H9 (cell line): ENCODE measurements around the gene CHN1. TPM values are rescaled to one million over a fixed set of nuclear protein-coding genes. Genes with fewer than 3 reads are reported as not detected.

ENCODE experiments used
- DNase-seq: peaks from one replicate; pipeline ENCODE4 v3.0.0-alpha.2; 2017
- H2AFZ ChIP-seq: one replicate; pipeline ENCODE4 v1.6.1; 2013; ENCODE audit warnings: mild to moderate bottlenecking, low read length, control low read depth, moderate library complexity
- H2AK5ac ChIP-seq: 2 replicates; pipeline ENCODE4 v1.6.1; 2013; ENCODE audit warnings: low read length, control low read depth, mixed read lengths; ENCODE audit not compliant: insufficient read length
- H2BK120ac ChIP-seq: one replicate; pipeline ENCODE4 v1.6.1; 2013; ENCODE audit warnings: low read depth, mild to moderate bottlenecking, low read length, control low read depth, inconsistent platforms; ENCODE audit not compliant: poor library complexity, severe bottlenecking
- H2BK12ac ChIP-seq: 2 replicates; pipeline ENCODE4 v1.6.1; 2013; ENCODE audit warnings: low read length, control low read depth, mixed read lengths, low read depth; ENCODE audit not compliant: insufficient read length
- H2BK15ac ChIP-seq: 2 replicates; pipeline ENCODE4 v1.6.1; 2013; ENCODE audit warnings: low read depth, low read length, control low read depth
- H2BK20ac ChIP-seq: one replicate; pipeline ENCODE4 v1.6.1; 2013; ENCODE audit warnings: low read depth, mild to moderate bottlenecking, low read length, control low read depth, inconsistent platforms; ENCODE audit not compliant: poor library complexity, severe bottlenecking
- H2BK5ac ChIP-seq: 2 replicates; pipeline ENCODE4 v1.6.1; 2013; ENCODE audit warnings: low read length, control low read depth, mixed read lengths; ENCODE audit not compliant: insufficient read length
- H3K14ac ChIP-seq: 2 replicates; pipeline ENCODE4 v1.6.1; 2013; ENCODE audit warnings: low read length, control low read depth; ENCODE audit not compliant: insufficient read depth
- H3K18ac ChIP-seq: 2 replicates; pipeline ENCODE4 v1.6.1; 2013; ENCODE audit warnings: low read depth, mild to moderate bottlenecking, mixed read lengths, low read length, control low read depth; ENCODE audit not compliant: insufficient read length
- H3K23ac ChIP-seq: 2 replicates; pipeline ENCODE4 v1.6.1; 2013; ENCODE audit warnings: low read length, control low read depth, mixed read lengths, low read depth; ENCODE audit not compliant: insufficient read length
- H3K23me2 ChIP-seq: 2 replicates; pipeline ENCODE4 v1.6.1; 2013; ENCODE audit warnings: low read depth, mild to moderate bottlenecking, mixed read lengths, low read length, control low read depth; ENCODE audit not compliant: insufficient read length, poor library complexity, severe bottlenecking
- H3K27ac ChIP-seq: 2 replicates; pipeline ENCODE4 v1.5.1; 2013; ENCODE audit warnings: low read length, control low read depth, mixed read lengths, low read depth; ENCODE audit not compliant: insufficient read length
- H3K27me3 ChIP-seq: 2 replicates; pipeline ENCODE4 v1.6.1; 2013; ENCODE audit warnings: low read length, control low read depth, inconsistent platforms; ENCODE audit not compliant: insufficient read depth
- H3K4ac ChIP-seq: 2 replicates; pipeline ENCODE4 v1.6.1; 2013; ENCODE audit warnings: low read depth, mild to moderate bottlenecking, control low read depth, inconsistent platforms, low read length, moderate library complexity
- H3K4me1 ChIP-seq: 2 replicates; pipeline ENCODE4 v1.6.1; 2013; ENCODE audit warnings: low read length, control low read depth, inconsistent platforms; ENCODE audit not compliant: insufficient read depth
- H3K4me2 ChIP-seq: 2 replicates; pipeline ENCODE4 v1.6.1; 2013; ENCODE audit warnings: low read length, control low read depth, mixed read lengths; ENCODE audit not compliant: insufficient read length, insufficient read depth
- H3K56ac ChIP-seq: 2 replicates; pipeline ENCODE4 v1.6.1; 2013; ENCODE audit warnings: low read depth, mild to moderate bottlenecking, mixed read lengths, low read length, control low read depth; ENCODE audit not compliant: insufficient read length
- H3K79me1 ChIP-seq: 2 replicates; pipeline ENCODE4 v1.6.1; 2013; ENCODE audit warnings: low read depth, mild to moderate bottlenecking, moderate library complexity, low read length, control low read depth, inconsistent platforms; ENCODE audit not compliant: insufficient read depth, poor library complexity, severe bottlenecking
- H3K79me2 ChIP-seq: 2 replicates; pipeline ENCODE4 v1.6.1; 2013; ENCODE audit warnings: low read length, control low read depth, inconsistent platforms; ENCODE audit not compliant: insufficient read depth
- H3K9ac ChIP-seq: 2 replicates; pipeline ENCODE4 v1.6.1; 2013; ENCODE audit warnings: low read length, control low read depth, mixed read lengths; ENCODE audit not compliant: insufficient read length; ENCODE audit errors: extremely low read depth
- H3K9me3 ChIP-seq: one replicate; pipeline ENCODE4 v1.6.1; 2013; ENCODE audit warnings: low read depth, low read length, inconsistent platforms; ENCODE audit not compliant: control insufficient read depth
- H3T11ph ChIP-seq: one replicate; pipeline ENCODE4 v1.6.1; 2013; ENCODE audit warnings: mild to moderate bottlenecking, low read length, control low read depth, inconsistent platforms
- H4K20me1 ChIP-seq: one replicate; pipeline ENCODE4 v1.6.1; 2013; ENCODE audit not compliant: control insufficient read depth, insufficient read length, insufficient read depth
- H4K5ac ChIP-seq: 2 replicates; pipeline ENCODE4 v1.6.1; 2013; ENCODE audit warnings: low read depth, mild to moderate bottlenecking, mixed read lengths, low read length, control low read depth; ENCODE audit not compliant: insufficient read length
- H4K8ac ChIP-seq: replicated peaks from 2 replicates; pipeline ENCODE4 v1.6.1; 2013; ENCODE audit warnings: low read length, control low read depth, mixed read lengths, low read depth; ENCODE audit not compliant: insufficient read length
- H4K91ac ChIP-seq: 2 replicates; pipeline ENCODE4 v1.6.1; 2013; ENCODE audit warnings: low read depth, mild to moderate bottlenecking, moderate library complexity, mixed read lengths, low read length, control low read depth; ENCODE audit not compliant: insufficient read length
- H3K27ac Mint-ChIP-seq, 3 experiments: 2 replicates in 2 of 3; 3 replicates in 1 of 3; pipeline ENCODE4 v1.8.0; 2020 to 2021; ENCODE audit warnings: mixed read lengths in 3 of 3, mild to moderate bottlenecking in 1 of 3, moderate library complexity in 1 of 3
- H3K27me3 Mint-ChIP-seq: 2 replicates; pipeline ENCODE4 v1.8.0; 2021; ENCODE audit warnings: low read depth, mild to moderate bottlenecking, moderate library complexity, mixed read lengths
- H3K36me3 Mint-ChIP-seq, 3 experiments: 2 replicates in 2 of 3; 3 replicates in 1 of 3; pipeline ENCODE4 v1.8.0; 2020 to 2021; ENCODE audit warnings: low read depth in 3 of 3, mixed read lengths in 3 of 3; ENCODE audit not compliant: insufficient read depth in 1 of 3
- H3K4me1 Mint-ChIP-seq, 2 experiments: 2 replicates each; pipeline ENCODE4 v1.8.0; 2020; ENCODE audit warnings: mixed read lengths in 2 of 2
- H3K4me3 Mint-ChIP-seq, 2 experiments: 2 replicates in 1 of 2; 3 replicates in 1 of 2; pipeline ENCODE4 v1.8.0; 2020 to 2021; ENCODE audit warnings: mild to moderate bottlenecking in 2 of 2, mixed read lengths in 2 of 2, moderate library complexity in 1 of 2
- H3K9me3 Mint-ChIP-seq, 2 experiments: 2 replicates in 1 of 2; 3 replicates in 1 of 2; pipeline ENCODE4 v1.8.0; 2020; ENCODE audit warnings: mild to moderate bottlenecking in 2 of 2, mixed read lengths in 2 of 2, moderate library complexity in 1 of 2
- WGBS: extraction: QIAGEN DNeasy Blood & Tissue Kit; methylation state at CpG from one replicate; pipeline ENCODE4 v1.1.7; 2013; ENCODE audit warnings: missing lambda C conversion rate, low lambda C conversion rate, mixed read lengths; ENCODE audit not compliant: insufficient read length; ENCODE audit errors: extremely low coverage; 5-methylcytosine and 5-hydroxymethylcytosine counted together
- total RNA-seq: library from RNA; stranded (reverse); gene quantifications from 2 replicates; pipeline ENCODE4 v1.2.1, GENCODE V29; 2021
- TF ChIP-seq, protein P1 (sequence below): fragments of 200-600 bp; sonication (generic); conservative IDR thresholded peaks from 3 replicates; pipeline ENCODE4 v1.8.0; 2021; ENCODE audit warnings: antibody characterized with exemption, mild to moderate bottlenecking

The CHN1 gene
- total RNA-seq, 1 experiment from 2014 or later, result 33.9 TPM

DNA sequence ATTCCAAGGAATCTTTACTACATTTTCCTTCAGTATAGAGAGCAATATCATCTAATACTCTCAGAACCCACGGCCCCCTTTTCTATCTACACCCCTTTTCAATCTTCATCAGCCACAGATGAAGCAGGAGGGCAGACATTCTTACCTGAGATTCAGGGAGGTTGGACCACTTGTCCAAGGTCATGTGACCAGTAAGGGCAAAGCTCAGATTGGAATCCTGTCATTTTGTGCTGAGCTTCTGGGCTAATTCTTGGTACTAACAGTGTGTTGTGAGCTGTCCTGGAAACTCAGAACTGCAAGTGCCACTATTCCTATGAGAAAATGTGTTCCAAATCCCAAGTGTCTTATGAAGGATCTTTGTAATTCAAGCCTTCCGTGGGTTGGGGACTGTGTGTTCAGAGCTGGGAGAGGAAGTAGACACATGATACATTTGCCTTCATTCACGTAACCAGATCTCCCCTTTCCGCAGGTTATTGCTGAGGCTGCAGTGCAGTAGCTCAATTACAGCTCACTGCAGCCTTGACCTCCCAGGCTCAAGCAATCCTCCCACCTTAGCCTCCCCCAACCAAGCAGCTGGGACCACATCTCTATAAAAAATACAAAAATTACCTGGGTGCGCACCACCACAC lies 244.2 kb downstream of the CHN1 start:
- TF ChIP-seq, protein P1, sequence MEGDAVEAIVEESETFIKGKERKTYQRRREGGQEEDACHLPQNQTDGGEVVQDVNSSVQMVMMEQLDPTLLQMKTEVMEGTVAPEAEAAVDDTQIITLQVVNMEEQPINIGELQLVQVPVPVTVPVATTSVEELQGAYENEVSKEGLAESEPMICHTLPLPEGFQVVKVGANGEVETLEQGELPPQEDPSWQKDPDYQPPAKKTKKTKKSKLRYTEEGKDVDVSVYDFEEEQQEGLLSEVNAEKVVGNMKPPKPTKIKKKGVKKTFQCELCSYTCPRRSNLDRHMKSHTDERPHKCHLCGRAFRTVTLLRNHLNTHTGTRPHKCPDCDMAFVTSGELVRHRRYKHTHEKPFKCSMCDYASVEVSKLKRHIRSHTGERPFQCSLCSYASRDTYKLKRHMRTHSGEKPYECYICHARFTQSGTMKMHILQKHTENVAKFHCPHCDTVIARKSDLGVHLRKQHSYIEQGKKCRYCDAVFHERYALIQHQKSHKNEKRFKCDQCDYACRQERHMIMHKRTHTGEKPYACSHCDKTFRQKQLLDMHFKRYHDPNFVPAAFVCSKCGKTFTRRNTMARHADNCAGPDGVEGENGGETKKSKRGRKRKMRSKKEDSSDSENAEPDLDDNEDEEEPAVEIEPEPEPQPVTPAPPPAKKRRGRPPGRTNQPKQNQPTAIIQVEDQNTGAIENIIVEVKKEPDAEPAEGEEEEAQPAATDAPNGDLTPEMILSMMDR, result no peak
- Mint-ChIP-seq H3K4me1 (peaks cover 19 to 27% of the 10 kb centered on the region in 2 experiments), H3K4me3 (no peak overlapping the region)

More for the DNA sequence above, 244.2 kb downstream of the CHN1 start:
- no peaks in the 10 kb centered on the region for H3K9me3 Mint-ChIP-seq
- Histone ChIP-seq H3K56ac (no peak overlapping the region), H3K14ac (no peak overlapping the region), H4K8ac (no peak overlapping the region), H3K27me3 (no peaks in the 10 kb centered on the region), H2AFZ (no peak overlapping the region), H3K4me2 (no peak overlapping the region), H3K18ac (no peak overlapping the region), H2BK12ac (no peak overlapping the region), H3K79me1 (no peaks in the 10 kb centered on the region), H2AK5ac (no peak overlapping the region), H3K79me2 (no peaks in the 10 kb centered on the region), H4K5ac (no peak overlapping the region), H2BK15ac (no peak overlapping the region), H3K23me2 (no peaks in the 10 kb centered on the region), H2BK20ac (no peak overlapping the region), H2BK120ac (no peak overlapping the region), H2BK5ac (no peak overlapping the region), H3K9me3 (no peaks in the 10 kb centered on the region), H4K91ac (no peak overlapping the region), H3K4me1 (0 out of 2 replicates have a peak, but pooled peaks cover 4% of the 10 kb centered on the region), H3K4ac (no peak overlapping the region), H3T11ph (no peak overlapping the region), H4K20me1 (no peaks in the 10 kb centered on the region), H3K27ac (no peak overlapping the region), H3K9ac (no peak overlapping the region), H3K23ac (no peak overlapping the region)
- no peak overlapping the region for H3K27ac Mint-ChIP-seq
- WGBS, result no CpG with 5 or more reads among the region's 5 CpGs
- H3K36me3 Mint-ChIP-seq, result no peaks in the 10 kb centered on the region; a peak in 1 of 7 replicates
- no peaks in the 10 kb centered on the region; the same call in 1 of the 2 replicates for H3K27me3 Mint-ChIP-seq
- no peak for DNase-seq
